ENCODE measurements around the gene PAK4. TPM values are rescaled to one million over a fixed set of nuclear protein-coding genes. Genes with fewer than 3 reads are reported as not detected.
"Not testable (repeated sequence)": the region's sequence is repeated elsewhere in the genome, so short reads cannot be mapped to it uniquely, and the experiment has no call there.

The PAK4 gene
- polyA plus RNA-seq, 1 experiment, result 10.4 TPM

GRCh38 chr19:39085392-39085791 lies 40.2 kb upstream of the PAK4 start:
- ChIA-PET POLR2A (no interaction called here), CTCF (interaction anchor here (2.2 kb wide), 1 partner anchor 25 kb away, joined by 7 read pairs; no protein-coding TSS in a partner anchor)
- no peak for DNase-seq (ENCODE audit: low read depth, low spot score)
- Histone ChIP-seq H3K27me3 (ENCODE audit: control insufficient read depth, insufficient read depth, low read length) (peaks cover 34% of the 10 kb centered on the region), H3K9me3 (ENCODE audit: control insufficient read depth, insufficient read depth, low read length) (no peaks in the 10 kb centered on the region), H3K4me3 (ENCODE audit: low read depth, low read length) (no peak overlapping the region), H3K27ac (ENCODE audit: low read depth, low read length) (no peak overlapping the region)
- no peak for TF ChIP-seq CTCF (IDR thresholded peaks at IDR 0.05; ENCODE audit: low read depth, low read length)

- ChIA-PET POLR2A (no interaction called here), CTCF (interaction anchor here (1.1 to 1.4 kb wide), 2 partner anchors 35 to 36 kb away, joined by 4 to 6 read pairs; no protein-coding TSS in a partner anchor)
- no peak for TF ChIP-seq CTCF (IDR thresholded peaks at IDR 0.05; ENCODE audit: low read depth, low read length)
- DNase-seq (ENCODE audit: low read depth, low spot score), result no peak
- Histone ChIP-seq H3K27ac (ENCODE audit: low read depth, low read length) (no peak overlapping the region), H3K27me3 (ENCODE audit: control insufficient read depth, insufficient read depth, low read length) (peaks cover 34% of the 10 kb centered on the region), H3K9me3 (ENCODE audit: control insufficient read depth, insufficient read depth, low read length) (no peaks in the 10 kb centered on the region), H3K4me3 (ENCODE audit: low read depth, low read length) (no peak overlapping the region)
Measured at GRCh38 chr19:39086386-39086785, 39.2 kb upstream of the PAK4 start.

GRCh38 chr19:39087907-39088686 lies 37.5 kb upstream of the PAK4 start:
- no peaks in the 10 kb centered on the region for H3K9me3 ChIP-seq (ENCODE audit: control insufficient read depth, insufficient read depth, low read length)
- peaks cover 29% of the 10 kb centered on the region for H3K27me3 ChIP-seq (ENCODE audit: control insufficient read depth, insufficient read depth, low read length)
- TF ChIP-seq CTCF (IDR thresholded peaks at IDR 0.05; ENCODE audit: low read depth, low read length), result no peak
- POLR2A ChIA-PET, result no interaction called here
- no peak overlapping the region for H3K27ac ChIP-seq (ENCODE audit: low read depth, low read length)
- DNase-seq (ENCODE audit: low read depth, low spot score), result no peak
- no peak overlapping the region for H3K4me3 ChIP-seq (ENCODE audit: low read depth, low read length)
- CTCF ChIA-PET, result interaction anchor here (1.0 kb wide), 2 partner anchors 21 to 22 kb away, joined by 3 to 8 read pairs; no protein-coding TSS in a partner anchor

GRCh38 chr19:39090016-39090415 lies 35.6 kb upstream of the PAK4 start:
- POLR2A ChIA-PET; H3K4me3 ChIP-seq (ENCODE audit: low read depth, low read length); H3K9me3 ChIP-seq (ENCODE audit: control insufficient read depth, insufficient read depth, low read length); DNase-seq (ENCODE audit: low read depth, low spot score); H3K27ac ChIP-seq (ENCODE audit: low read depth, low read length); CTCF ChIA-PET: not testable (repeated sequence)
- peaks cover 12% of the 10 kb centered on the region for H3K27me3 ChIP-seq (ENCODE audit: control insufficient read depth, insufficient read depth, low read length)

GRCh38 chr19:39090881-39091280 lies 34.7 kb upstream of the PAK4 start:
- Histone ChIP-seq H3K4me3 (ENCODE audit: low read depth, low read length) (no peak overlapping the region), H3K9me3 (ENCODE audit: control insufficient read depth, insufficient read depth, low read length) (no peaks in the 10 kb centered on the region), H3K27me3 (ENCODE audit: control insufficient read depth, insufficient read depth, low read length) (peaks cover 11% of the 10 kb centered on the region), H3K27ac (ENCODE audit: low read depth, low read length) (no peak overlapping the region)
- CTCF ChIA-PET, result no interaction called here
- DNase-seq (ENCODE audit: low read depth, low spot score), result no peak
- TF ChIP-seq CTCF (IDR thresholded peaks at IDR 0.05; ENCODE audit: low read depth, low read length), result no peak
- POLR2A ChIA-PET, result interaction anchor here (0.7 kb wide), 1 partner anchor 300 kb away, joined by 3 read pairs; the partner anchor contains the start of gene PAF1

GRCh38 chr19:39095799-39096540 lies 29.6 kb upstream of the PAK4 start:
- H3K4me3 ChIP-seq (ENCODE audit: low read depth, low read length); CTCF ChIA-PET; H3K9me3 ChIP-seq (ENCODE audit: control insufficient read depth, insufficient read depth, low read length); POLR2A ChIA-PET; H3K27ac ChIP-seq (ENCODE audit: low read depth, low read length); DNase-seq (ENCODE audit: low read depth, low spot score): not testable (repeated sequence)
- H3K27me3 ChIP-seq (ENCODE audit: control insufficient read depth, insufficient read depth, low read length), result peaks cover 16% of the 10 kb centered on the region

All from AG04450 (cell line).